K562 (cell line): Measurements from ENCODE around the gene DSCAM. TPM values are rescaled to one million over a fixed set of nuclear protein-coding genes. Genes with fewer than 3 reads are reported as not detected.

ENCODE experiments used
- ATAC-seq: fragments of 200-7000 bp; cut with Tn5 transposase; 3 replicates; pipeline ENCODE4 v1.9.1; 2020; ENCODE audit warnings: moderate library complexity
- BruUV-seq: library from RNA; stranded (reverse); fragments of 400-500 nt; replicated peaks from 2 replicates; lab custom pipeline; 2021; lab: Mats Ljungman, UMichigan
- CTCF ChIA-PET: fragments of 300-600 bp; formaldehyde crosslinking; extraction: SDS; loops from one replicate; lab custom pipeline; 2021; ENCODE audit warnings: low intra/inter-chr PET ratio; lab: Yijun Ruan, JAX
- POLR2A ChIA-PET: fragments of 300-600, 350-650 bp; sonication (Branson Sonifier 250); formaldehyde crosslinking; extraction: SDS; loops from one replicate; lab custom pipeline; 2021; ENCODE audit warnings: antibody characterized with exemption, inconsistent platforms; lab: Yijun Ruan, JAX
- DNase-seq, 4 experiments: peaks; one replicate each; pipeline versions ENCODE4 v3.0.0 to v3.0.0-alpha.2; 2011 to 2018; ENCODE audit warnings: low spot score in 3 of 4, mixed read lengths in 3 of 4; ENCODE audit errors: extremely low read depth in 1 of 4
- FAIRE-seq: peaks from 2 replicates; lab custom pipeline; 2011; peaks lifted over from hg19 to GRCh38; lab: Jason Lieb, UNC
- H2AFZ ChIP-seq: 2 replicates; pipeline ENCODE4 v1.6.0; 2011; ENCODE audit warnings: low read depth, low read length, control low read depth, inconsistent platforms
- H3K27ac ChIP-seq: fragments of 200-600 bp; 3 replicates; pipeline ENCODE4 v1.8.0; 2011; ENCODE audit warnings: low read depth, mild to moderate bottlenecking, control low read depth, inconsistent platforms, low read length, moderate library complexity, mixed read lengths; ENCODE audit errors: extremely low read depth
- H3K27me3 ChIP-seq, 2 experiments: fragments of 300-600 bp in 1 of 2; 2 replicates in 1 of 2; 3 replicates in 1 of 2; pipeline versions ENCODE4 v1.6.0 to v1.8.0; 2011; ENCODE audit warnings: inconsistent platforms in 2 of 2, low read length in 2 of 2, mild to moderate bottlenecking in 1 of 2, mixed read lengths in 1 of 2, moderate library complexity in 1 of 2; ENCODE audit not compliant: control insufficient read depth in 2 of 2, insufficient read depth in 2 of 2
- H3K36me3 ChIP-seq: fragments of 300-600 bp; 3 replicates; pipeline ENCODE4 v1.8.0; 2011; ENCODE audit warnings: mild to moderate bottlenecking, low read length, inconsistent platforms; ENCODE audit not compliant: control insufficient read depth, insufficient read depth
- H3K4me1 ChIP-seq, 2 experiments: fragments of 200-600 bp in 1 of 2; replicated peaks in 1 of 2; 2 replicates in 1 of 2; 3 replicates in 1 of 2; pipeline versions ENCODE4 v1.5.1 to v1.8.0; 2011; ENCODE audit warnings: inconsistent platforms in 2 of 2, low read length in 2 of 2, mild to moderate bottlenecking in 1 of 2, mixed read lengths in 1 of 2, moderate library complexity in 1 of 2; ENCODE audit not compliant: control insufficient read depth in 2 of 2, insufficient read depth in 2 of 2
- H3K4me2 ChIP-seq: 2 replicates; pipeline ENCODE4 v1.6.1; 2011; ENCODE audit warnings: low read length, control low read depth, inconsistent platforms, mixed read lengths; ENCODE audit not compliant: insufficient read depth
- H3K4me3 ChIP-seq: fragments of 200-600 bp; sonication (generic), shearing (Covaris generic); 2 replicates; pipeline ENCODE4 v1.5.1; 2016; ENCODE audit warnings: control low read depth, inconsistent platforms
- H3K79me2 ChIP-seq: fragments of 200-600 bp; 3 replicates; pipeline ENCODE4 v1.8.0; 2011; ENCODE audit warnings: low read length, inconsistent platforms; ENCODE audit not compliant: control insufficient read depth, insufficient read depth
- H3K9ac ChIP-seq, 2 experiments: 2 replicates each; pipeline versions ENCODE4 v1.6.0 to v1.6.1; 2011; ENCODE audit warnings: low read depth in 2 of 2, low read length in 2 of 2, control low read depth in 1 of 2, inconsistent platforms in 1 of 2, mild to moderate bottlenecking in 1 of 2, mixed read lengths in 1 of 2; ENCODE audit not compliant: insufficient read depth in 1 of 2
- H3K9me1 ChIP-seq: one replicate; pipeline ENCODE4 v1.6.0; 2011; ENCODE audit warnings: inconsistent platforms, mild to moderate bottlenecking, low read length, moderate library complexity; ENCODE audit not compliant: control insufficient read depth, insufficient read depth
- H3K9me3 ChIP-seq: replicated peaks from 2 replicates; pipeline ENCODE4 v1.5.1; 2011; ENCODE audit warnings: low read depth, low read length, inconsistent platforms; ENCODE audit not compliant: control insufficient read depth, insufficient read depth
- H4K20me1 ChIP-seq: replicated peaks from 2 replicates; pipeline ENCODE4 v1.6.1; 2011; ENCODE audit warnings: low read length, inconsistent platforms, mixed read lengths; ENCODE audit not compliant: control insufficient read depth, insufficient read depth
- BCLAF1 ChIP-seq, 2 experiments: fragments of 450-650 bp in 1 of 2; IDR thresholded peaks; 2 replicates each; pipeline ENCODE4 v1.6.1; 2011 to 2017; ENCODE audit warnings: low read depth in 2 of 2, antibody characterized with exemption in 1 of 2, borderline replicate concordance in 1 of 2, low read length in 1 of 2, mild to moderate bottlenecking in 1 of 2, mixed read lengths in 1 of 2; ENCODE audit not compliant: control insufficient read depth in 1 of 2
- CREB1 ChIP-seq, 2 experiments: sonication (generic) in 1 of 2; formaldehyde crosslinking in 1 of 2; IDR thresholded peaks; 2 replicates each; pipeline versions ENCODE4 v1.6.1 to v1.8.0; 2012 to 2022; ENCODE audit warnings: inconsistent platforms in 1 of 2, mild to moderate bottlenecking in 1 of 2, missing genetic modification reagents in 1 of 2, moderate library complexity in 1 of 2
- FOS ChIP-seq: IDR thresholded peaks from 3 replicates; pipeline ENCODE4 v1.6.1; 2011; ENCODE audit not compliant: insufficient read length; ENCODE audit errors: extremely low read depth
- FOXA3 ChIP-seq, 2 experiments: fragments of 450-650 bp in 1 of 2; sonication (generic) in 1 of 2; formaldehyde crosslinking; IDR thresholded peaks in 1 of 2; conservative IDR thresholded peaks in 1 of 2; 2 replicates each; pipeline versions ENCODE4 v1.4.0 to v1.8.0; 2020 to 2022; ENCODE audit warnings: mild to moderate bottlenecking in 2 of 2, missing genetic modification reagents in 1 of 2
- TRIM24 ChIP-seq, 2 experiments: fragments of 450-650 bp; IDR thresholded peaks; 2 replicates each; pipeline ENCODE4 v1.6.1; 2016
- ZBTB8A ChIP-seq: fragments of 450-650 bp; IDR thresholded peaks from 2 replicates; pipeline ENCODE4 v1.6.1; 2018; ENCODE audit warnings: mild to moderate bottlenecking, moderate library complexity; ENCODE audit not compliant: partially characterized antibody
- ZNF407 ChIP-seq: fragments of 450-650 bp; IDR thresholded peaks from 2 replicates; pipeline ENCODE4 v1.6.1; 2016; ENCODE audit warnings: low read depth
- ZNF785 ChIP-seq: fragments of 250-450 bp; sonication (Bioruptor Pico); IDR thresholded peaks from 2 replicates; pipeline ENCODE4 v1.4.0; 2020; ENCODE audit warnings: mild to moderate bottlenecking
- WGBS: fragments of 100-300 bp; shearing (Covaris generic); methylation state at CpG from one replicate; pipeline ENCODE4 v1.1.6; 2016; ENCODE audit warnings: low coverage, mixed read lengths; ENCODE audit not compliant: insufficient coverage; ENCODE audit errors: missing lambda C conversion rate; 5-methylcytosine and 5-hydroxymethylcytosine counted together
- in situ Hi-C: fragments of 300-500 bp; cut with MboI; formaldehyde crosslinking; loops from 4 replicates; pipeline ENCODE4 v1.15.0; 2018; ENCODE audit warnings: inconsistent platforms, mixed read lengths
- intact Hi-C: fragments of 100-400 bp; cut with micrococcal nuclease; formaldehyde crosslinking; loops from 2 replicates; pipeline ENCODE4 v1.14.2; 2022
- polyA plus RNA-seq, 8 experiments: library from polyadenylated mRNA; depleted of rRNA in 4 of 8; stranded (reverse) in 5 of 8; unstranded in 3 of 8; fragments of >200 nt; fragmentation: Nextera tagmentation in 2 of 8; fragmentation: Illumina TruSeq in 1 of 8; extraction: Ambion mirVana in 2 of 8; extraction: Trizol in 1 of 8; gene quantifications; 2 replicates each; pipeline versions ENCODE4 v1.2.1 to v1.2.3, GENCODE V29; 2011 to 2014; ENCODE audit warnings: inconsistent platforms in 1 of 8, missing spikeins in 1 of 8
- total RNA-seq, 7 experiments: library from RNA; depleted of rRNA in 6 of 7; stranded (reverse); fragments of >200 nt in 6 of 7; fragmentation: Illumina TruSeq in 2 of 7; extraction: Trizol in 2 of 7; gene quantifications; 2 replicates each; pipeline versions ENCODE4 v1.2.1 to v1.2.3, GENCODE V29; 2011 to 2021; ENCODE audit warnings: low replicate concordance in 1 of 7

DSCAM gene
- total and polyA plus RNA-seq, 9 of the 15 experiments (the other 6 are each of a cell fraction or from before 2014, with no cell fraction given) = not detected

GRCh38 chr21:40333731-40334130, 513.2 kb downstream of the DSCAM start (continued):
- no peak for TF ChIP-seq BCLAF1 (IDR thresholded peaks at IDR 0.05; ENCODE audit: borderline replicate concordance in 1 of 2, control insufficient read depth in 1 of 2, low read depth in 2 of 2, low read length in 1 of 2)
- TF ChIP-seq TRIM24 (IDR thresholded peaks at IDR 0.05) = no peak

GRCh38 chr21:40331804-40332203, 515.2 kb downstream of the DSCAM start:
- Histone ChIP-seq H3K9ac (no peak overlapping the region), H3K4me2 (no peak overlapping the region), H2AFZ (no peak overlapping the region), H3K4me1 (no peaks in the 10 kb centered on the region), H3K27ac (no peak overlapping the region), H3K4me3 (no peak overlapping the region), H3K9me3 (no peaks in the 10 kb centered on the region; the same call in 1 of the 2 replicates), H3K79me2 (no peaks in the 10 kb centered on the region), H3K36me3 (no peaks in the 10 kb centered on the region), H3K9me1 (no peaks in the 10 kb centered on the region), H4K20me1 (no peaks in the 10 kb centered on the region), H3K27me3 (no peaks in the 10 kb centered on the region)
- no peak for DNase-seq
- ChIA-PET CTCF (no interaction called here), POLR2A (interaction anchor here (0.6 to 1.2 kb wide), 2 partner anchors 9 to 331 kb away, joined by 3 read pairs; no protein-coding TSS in a partner anchor)
- ATAC-seq = no peak
- WGBS = 2% methylated on average over 3 of the region's 3 CpGs
- FAIRE-seq = no peak
- intact Hi-C loops (no loop called here), in situ Hi-C loops (no loop called here)
- BruUV-seq = no TSS peak
- TF ChIP-seq CREB1 (IDR thresholded peaks at IDR 0.05) = no peak
- TF ChIP-seq CREB1 (CRISPR knock-in tag; IDR thresholded peaks at IDR 0.05) = no peak
- TF ChIP-seq ZBTB8A = no peak
- no peak for TF ChIP-seq ZNF785 (CRISPR knock-in tag)
- no peak for TF ChIP-seq ZNF407
- TF ChIP-seq FOXA3 (CRISPR knock-in tag; conservative IDR thresholded peaks at IDR 0.05 in 1 of 2, IDR thresholded peaks at IDR 0.05 in 1 of 2) = no peak
- TF ChIP-seq FOS = no peak
